Spleen (tissue), 7 donors: ENCODE results near the gene ELOA.

ENCODE experiments used
- POLR2A ChIP-seq, 3 donors: fragments of 450-650 bp; IDR thresholded peaks; one replicate each; pipeline ENCODE4 v1.5.1; 2017; ENCODE audit warnings: antibody characterized with exemption in 3 of 3, mild to moderate bottlenecking in 1 of 3
- POLR2AphosphoS5 ChIP-seq, 3 donors: sonication (generic); formaldehyde crosslinking; IDR thresholded peaks; one replicate each; pipeline ENCODE4 v1.5.1; 2017; ENCODE audit warnings: antibody characterized with exemption in 3 of 3
- TF ChIP-seq, protein P1 (sequence below), 11 experiments: fragments of 200-600 bp in 7 of 11; fragments of 450-650 bp in 4 of 11; sonication (generic) in 4 of 11; IDR thresholded peaks in 8 of 11; conservative IDR thresholded peaks in 3 of 11; 1 replicate in 7 of 11; 2 replicates in 4 of 11; pipeline versions ENCODE4 v1.4.0 to v1.8.0; 2016 to 2021; ENCODE audit warnings: antibody characterized with exemption in 11 of 11, inconsistent platforms in 4 of 11, mild to moderate bottlenecking in 1 of 11
- donor health status: DM: no; HTN: no; CAD: no; lungs with moderate emphysema.
- donor health status: DM: no; HTN: no; CAD: no.
- donor health status: DM: no; HTN: no; CAD: no.

GRCh38 chr1:23695667-23696066 lies 47.6 kb upstream of the ELOA start:
- TF ChIP-seq, protein P1, sequence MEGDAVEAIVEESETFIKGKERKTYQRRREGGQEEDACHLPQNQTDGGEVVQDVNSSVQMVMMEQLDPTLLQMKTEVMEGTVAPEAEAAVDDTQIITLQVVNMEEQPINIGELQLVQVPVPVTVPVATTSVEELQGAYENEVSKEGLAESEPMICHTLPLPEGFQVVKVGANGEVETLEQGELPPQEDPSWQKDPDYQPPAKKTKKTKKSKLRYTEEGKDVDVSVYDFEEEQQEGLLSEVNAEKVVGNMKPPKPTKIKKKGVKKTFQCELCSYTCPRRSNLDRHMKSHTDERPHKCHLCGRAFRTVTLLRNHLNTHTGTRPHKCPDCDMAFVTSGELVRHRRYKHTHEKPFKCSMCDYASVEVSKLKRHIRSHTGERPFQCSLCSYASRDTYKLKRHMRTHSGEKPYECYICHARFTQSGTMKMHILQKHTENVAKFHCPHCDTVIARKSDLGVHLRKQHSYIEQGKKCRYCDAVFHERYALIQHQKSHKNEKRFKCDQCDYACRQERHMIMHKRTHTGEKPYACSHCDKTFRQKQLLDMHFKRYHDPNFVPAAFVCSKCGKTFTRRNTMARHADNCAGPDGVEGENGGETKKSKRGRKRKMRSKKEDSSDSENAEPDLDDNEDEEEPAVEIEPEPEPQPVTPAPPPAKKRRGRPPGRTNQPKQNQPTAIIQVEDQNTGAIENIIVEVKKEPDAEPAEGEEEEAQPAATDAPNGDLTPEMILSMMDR (IDR thresholded peaks at IDR 0.05 in 8 of 11, conservative IDR thresholded peaks at IDR 0.05 in 3 of 11), result no peak
- TF ChIP-seq POLR2A (IDR thresholded peaks at IDR 0.05) (no peak), POLR2AphosphoS5 (IDR thresholded peaks at IDR 0.05) (no peak)
